HG03280 (cell line): Measurements from ENCODE around the gene FAM168B.

Experiments used
- ATAC-seq: cut with Tn5 transposase; IDR thresholded peaks from one replicate; pipeline ENCODE4 v1.9.1; 2021; ENCODE audit warnings: mild to moderate bottlenecking, moderate library complexity; ENCODE audit not compliant: unreplicated experiment

The FAM168B gene

DNA sequence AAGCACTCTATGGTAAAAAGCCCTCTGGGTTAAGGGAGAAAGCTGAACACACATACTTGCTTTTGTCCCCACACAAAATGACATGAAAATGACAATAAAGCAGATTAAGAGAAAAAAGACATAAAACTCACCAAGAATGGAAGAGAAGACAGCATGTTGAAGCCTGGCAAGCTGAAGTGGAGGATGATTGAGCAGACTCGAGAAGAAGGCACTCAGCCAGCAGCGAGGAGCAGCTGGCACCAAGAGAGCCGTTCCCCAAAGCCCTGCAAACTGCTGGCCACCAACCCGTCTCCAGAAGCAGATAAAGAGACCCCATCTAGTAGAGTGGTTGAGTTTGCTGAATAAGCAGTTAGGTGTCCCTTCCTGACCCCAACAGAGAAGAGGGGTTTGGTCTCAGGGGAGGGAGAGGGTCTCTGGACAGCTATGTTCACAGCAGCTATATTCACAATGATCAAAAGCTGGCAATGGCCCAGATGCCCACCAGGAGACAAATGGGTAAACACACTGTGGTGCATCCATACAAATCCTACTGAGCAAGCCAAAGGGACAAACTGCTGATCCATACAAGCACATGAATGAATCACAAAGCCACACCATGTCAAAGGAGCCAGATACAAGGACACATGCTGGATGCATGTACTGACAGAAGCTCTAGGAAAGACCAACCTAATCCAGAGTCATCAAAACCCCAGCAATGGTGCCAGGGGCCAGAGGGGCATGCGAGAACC lies 36.9 kb downstream of the FAM168B start:
- ATAC-seq = no peak

DNA sequence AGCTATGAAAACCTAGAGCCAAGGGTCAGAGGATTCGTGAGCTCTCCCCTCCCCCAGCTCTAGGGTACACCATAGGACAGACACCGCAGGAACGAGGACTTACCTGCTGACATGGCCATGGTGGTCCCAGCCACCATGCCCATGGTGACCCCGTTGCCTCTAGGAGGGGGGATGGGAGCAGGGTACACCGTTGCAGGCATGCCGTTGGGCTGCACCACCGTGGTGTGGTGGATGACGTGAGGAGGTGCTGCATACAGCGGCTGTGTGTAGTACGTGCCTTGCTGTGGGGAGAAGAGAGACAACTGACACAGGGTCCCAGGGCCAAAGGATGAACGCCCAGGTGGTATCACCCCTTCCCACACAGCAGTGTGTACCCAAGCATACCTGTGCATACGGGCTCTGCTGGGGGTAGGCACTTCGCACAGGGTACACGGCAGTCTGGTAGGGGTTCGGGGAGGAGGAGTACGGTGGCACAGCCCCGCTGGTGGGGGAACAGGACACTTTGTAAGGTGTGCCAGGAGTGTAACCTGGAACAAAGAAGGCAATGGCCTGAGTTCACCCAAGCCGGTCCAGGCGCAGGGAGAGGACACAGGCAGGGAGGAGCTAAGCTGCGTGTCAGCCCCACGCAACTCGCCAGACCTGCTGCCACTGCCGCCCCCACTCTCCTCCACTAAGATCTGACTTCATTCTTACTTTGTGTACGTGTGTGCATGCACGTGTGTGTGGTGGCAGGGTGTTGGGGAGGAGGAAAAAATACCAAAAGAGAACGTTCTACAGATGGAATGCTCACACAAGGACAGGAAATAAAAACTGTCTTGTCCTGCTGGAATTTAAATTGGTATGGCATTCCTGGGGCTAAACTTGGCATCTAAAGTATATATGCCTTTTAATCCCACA lies 37.8 kb downstream of the FAM168B start:
- ATAC-seq = no peak

DNA sequence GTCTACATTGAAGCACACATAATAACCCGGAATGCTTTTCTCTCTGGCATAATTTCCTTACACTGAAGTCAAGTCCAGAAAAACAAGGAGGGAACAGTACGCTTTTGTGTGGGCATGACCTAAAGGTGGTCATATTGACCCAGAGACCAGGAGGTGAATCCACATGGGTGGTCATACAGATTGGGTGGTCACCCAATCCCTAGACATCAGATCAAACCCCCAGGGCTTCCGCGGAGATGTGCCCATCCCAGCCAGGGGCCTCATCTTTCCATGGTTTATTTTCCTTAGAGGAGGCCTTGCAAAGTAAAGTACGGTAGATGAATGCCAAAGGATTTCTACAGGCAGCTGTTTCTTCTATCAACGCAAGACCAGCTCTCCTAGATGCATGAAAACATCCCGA lies 38.8 kb downstream of the FAM168B start:
- ATAC-seq = no peak

DNA sequence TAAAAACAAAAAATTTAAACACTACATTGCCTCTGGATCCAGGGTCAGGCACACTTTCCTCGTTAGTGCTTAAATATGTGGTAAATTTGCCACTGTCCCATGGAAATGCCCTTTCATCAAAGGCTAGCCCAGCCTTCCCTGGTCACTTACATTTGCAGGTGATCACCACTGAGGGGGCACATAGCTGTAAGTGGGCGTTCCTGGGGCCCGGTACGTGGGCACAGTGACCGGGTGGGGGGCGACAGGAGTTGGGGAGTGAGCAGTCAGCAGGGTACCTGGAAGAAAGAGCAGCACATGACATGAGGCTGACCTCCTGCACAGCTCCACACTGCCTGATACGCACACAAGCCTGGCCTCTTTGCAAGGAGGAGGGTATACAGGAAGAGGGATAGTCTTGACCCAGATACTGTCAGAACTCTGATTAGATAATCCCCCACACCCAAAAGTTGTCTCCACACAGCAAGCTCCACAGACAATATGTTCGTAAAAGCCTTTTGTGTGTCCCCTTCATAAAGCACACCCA lies 40.5 kb downstream of the FAM168B start:
- ATAC-seq = no peak

DNA sequence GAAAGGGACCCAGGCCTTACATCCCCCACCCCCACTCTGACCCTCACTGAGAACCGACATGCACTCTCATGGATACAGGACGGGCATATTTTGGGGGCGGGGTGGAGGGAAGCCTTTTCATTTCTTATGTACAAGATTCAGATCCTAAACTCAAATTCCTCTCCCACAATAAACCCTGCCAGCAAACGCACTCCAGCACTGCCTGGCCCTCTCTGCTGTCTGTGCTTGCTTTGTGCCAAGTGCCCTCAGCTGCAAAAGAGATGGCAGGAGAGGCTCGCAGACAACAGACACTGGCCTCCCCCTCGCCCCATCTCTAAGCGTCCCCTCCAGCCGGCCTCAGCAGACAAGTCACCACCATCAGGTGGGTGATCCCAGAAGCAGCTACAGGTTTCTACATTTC lies 42.4 kb downstream of the FAM168B start:
- ATAC-seq = no peak

DNA sequence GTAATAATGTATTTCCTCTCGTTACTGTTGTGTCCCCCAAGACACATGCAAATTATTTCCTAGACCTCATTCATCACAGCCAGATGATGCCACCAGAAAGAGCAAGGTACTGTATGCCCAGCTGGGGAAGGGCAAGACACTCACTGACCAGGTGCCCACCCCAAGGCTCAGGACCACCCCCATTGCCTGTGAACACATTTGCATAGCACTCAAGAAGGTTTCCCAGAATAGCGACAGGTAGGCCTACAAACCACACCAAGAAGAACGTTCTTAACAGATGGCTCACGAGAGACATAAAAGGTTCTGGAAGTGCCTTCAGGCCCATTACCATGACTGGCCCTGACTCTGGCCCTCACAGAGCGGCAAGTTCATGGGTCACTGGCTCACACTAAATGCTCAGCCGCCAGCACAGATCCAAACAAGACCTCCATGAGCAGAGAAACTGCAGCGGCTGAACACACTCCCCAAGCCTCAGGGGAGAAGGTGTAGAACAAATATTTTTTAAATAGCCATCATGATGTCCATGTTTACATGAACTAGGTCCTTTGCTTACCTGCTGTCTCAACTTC lies 44.0 kb downstream of the FAM168B start:
- ATAC-seq = no peak

DNA sequence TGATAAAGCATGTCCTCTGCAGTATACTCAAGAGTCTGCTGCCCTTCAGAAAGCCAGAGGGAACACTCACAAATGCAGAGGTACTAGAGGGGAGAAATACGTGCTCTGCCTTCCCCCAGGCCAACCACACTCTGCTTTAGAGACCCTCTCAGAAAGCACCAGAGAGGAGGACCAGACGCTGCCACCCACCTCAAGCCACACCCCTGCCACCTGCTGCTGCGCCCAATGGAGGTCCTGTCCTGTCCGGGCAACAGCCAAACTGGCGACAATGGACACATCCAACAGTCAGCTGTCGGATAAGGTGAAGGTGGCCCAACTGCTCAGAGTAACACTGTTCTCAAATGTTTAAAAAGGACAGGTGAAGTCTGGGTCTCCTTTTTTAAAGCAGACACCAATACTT lies 44.6 kb downstream of the FAM168B start:
- no peak for ATAC-seq

DNA sequence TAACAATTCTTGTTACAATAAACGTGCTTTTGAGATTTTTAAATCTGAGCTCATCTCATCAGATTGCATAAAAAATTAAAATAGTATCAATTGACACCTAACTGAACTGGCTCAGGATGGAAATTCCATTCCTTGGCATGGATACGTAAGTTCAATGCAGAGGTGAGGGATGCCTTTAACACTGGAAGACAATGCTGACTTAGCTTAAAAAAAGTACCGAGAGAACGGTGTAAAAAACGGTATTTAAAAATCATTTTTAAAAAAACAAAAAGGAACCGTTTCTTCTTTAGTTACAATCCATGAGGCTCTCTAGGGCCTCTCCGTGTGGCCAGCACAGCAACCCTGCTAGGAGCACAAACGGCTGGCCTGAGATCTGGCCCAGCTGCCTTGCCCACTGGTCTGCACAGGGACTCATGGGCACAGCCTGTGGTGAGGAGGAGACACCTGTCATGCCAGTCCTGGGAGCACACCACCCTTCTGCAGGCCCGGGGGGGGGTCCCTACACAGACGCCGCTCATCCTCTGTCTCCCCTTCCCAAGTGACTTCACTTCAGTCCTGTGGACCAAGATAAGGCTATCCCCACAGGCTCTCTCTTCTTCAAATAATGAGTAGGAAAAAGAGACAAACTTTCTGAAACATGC lies 45.2 kb downstream of the FAM168B start:
- no peak for ATAC-seq

DNA sequence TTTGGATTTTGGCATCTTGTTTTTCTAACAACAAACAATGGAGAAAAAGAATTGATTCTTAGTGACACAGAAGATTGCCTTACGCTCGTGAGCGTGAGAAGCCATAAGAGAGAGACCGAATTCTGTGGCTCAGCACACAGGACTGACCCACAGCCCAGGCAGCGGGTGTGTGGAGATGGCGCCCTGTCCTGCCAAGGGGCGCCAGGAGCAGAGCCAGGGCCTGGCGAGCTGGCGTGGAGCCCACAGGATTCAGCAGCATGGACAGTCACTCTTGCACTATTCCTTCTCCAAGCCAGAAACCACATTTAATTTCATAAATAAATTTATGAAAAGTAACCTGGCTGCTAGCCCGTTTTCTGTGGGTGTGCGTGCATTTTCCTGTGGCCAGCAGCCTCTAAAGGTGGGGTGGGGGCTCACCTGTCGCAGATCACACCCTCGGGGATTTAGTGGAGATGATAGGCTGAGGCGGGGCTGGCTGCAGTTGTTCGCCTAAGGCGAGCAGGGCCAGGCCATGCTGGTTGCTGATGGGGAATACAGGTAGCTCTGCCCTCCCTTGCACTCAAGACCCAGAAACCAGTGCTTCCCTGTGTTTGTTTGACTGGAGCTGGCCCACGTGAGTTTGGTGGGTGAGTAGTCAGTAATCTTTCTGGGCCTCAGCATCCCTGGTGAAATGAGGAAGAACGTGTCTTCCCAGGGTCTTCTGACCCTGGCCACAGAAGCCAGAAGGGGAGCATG lies 46.2 kb downstream of the FAM168B start:
- ATAC-seq = no peak

DNA sequence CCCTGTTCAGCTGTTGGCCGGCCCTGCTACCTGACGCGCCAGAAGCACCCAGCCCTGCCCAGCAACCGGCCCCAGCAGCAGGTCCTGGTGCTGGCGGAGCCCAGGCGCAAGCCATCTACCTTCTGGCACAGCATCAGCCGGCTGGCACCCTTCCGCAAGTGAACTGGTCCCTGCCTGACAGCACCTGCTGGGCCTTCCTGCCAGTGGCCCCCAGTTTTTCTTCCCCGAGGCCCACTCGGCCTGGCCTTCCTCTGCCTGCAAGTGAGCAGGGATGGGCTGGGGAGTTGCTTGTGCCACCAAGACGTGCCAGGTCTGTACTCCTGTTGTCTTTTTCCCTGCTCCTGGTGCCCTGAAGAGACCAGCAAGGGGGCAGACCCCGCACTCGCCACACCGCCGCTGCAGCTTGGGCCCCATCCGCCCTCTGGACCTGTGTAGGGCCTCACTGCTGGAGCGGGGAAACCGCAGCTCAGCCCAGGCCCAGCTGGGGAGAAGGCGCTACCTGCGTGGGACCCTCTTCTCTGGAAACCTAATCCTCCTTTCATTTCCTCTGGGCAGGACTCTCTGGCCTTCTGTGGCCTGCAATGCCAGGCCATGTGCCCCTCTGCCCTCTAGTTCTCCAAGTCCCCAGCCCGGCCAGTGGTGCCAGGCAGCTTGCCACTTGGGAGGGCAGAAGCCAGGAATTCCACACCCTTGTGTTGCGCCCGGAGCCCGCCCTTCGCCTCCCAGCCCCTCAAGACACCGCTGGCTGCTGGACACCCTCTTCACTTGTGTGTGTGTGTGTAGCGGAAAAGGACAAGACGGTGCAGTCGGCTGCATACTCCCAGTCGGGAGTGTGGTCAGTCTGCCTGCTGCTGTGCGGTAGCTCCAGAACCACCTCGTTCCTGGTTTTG lies 47.0 kb downstream of the FAM168B start:
- ATAC-seq = no peak

DNA sequence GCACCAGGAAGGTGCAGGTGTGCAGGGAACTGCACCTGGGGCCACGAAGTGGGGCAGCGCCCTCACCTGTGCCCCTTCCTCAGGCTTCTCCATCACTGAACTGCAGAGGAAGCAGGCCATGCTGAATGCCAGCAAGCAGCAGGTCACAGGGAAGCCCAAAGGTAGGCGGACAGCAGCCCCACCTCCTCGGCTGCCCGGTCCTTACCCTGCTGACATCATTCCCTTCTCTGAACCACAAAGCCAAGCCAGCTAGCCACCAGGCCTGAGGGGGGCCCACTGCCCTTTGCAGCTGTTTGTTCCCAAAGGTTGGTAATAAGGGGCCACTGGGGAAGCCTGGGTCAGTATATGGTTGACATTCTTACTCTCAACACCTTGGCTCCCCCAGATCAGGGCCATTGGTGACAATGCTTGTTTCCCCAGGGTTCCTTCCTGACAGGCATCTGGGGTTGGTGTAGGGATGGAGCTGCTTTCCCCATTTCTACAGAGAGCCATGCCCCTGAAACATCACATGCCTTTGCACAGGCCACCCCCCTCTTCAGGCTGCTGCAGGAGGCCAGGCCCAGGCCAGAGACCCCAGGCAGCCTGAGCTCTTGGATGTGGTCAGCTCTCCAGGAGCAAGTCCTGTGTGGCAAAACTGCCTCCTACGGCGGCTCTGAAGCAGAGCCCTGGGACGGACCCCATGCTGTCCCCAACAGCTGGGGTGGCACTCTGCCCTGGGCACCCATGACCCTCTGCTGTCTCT lies 47.8 kb downstream of the FAM168B start:
- ATAC-seq = no peak

DNA sequence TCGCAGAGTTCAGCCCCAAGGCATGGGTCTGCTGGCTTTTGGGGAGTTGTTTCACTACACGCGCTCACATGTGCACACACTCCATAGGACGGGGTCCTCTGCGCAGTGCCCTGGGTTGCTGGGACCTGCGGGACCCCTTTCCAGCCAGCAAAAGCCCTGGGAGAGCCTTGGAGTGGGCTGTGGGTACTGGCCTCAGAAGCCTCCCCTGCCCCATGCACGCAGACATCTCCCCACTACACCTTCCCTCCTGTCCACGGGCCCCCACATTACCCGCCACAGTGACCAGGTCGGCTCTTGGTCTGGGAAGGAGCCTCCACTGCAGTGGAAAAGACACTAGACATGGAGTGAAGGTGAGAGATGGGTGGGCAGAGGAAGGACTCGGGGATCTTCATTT lies 48.5 kb downstream of the FAM168B start:
- ATAC-seq = no peak

DNA sequence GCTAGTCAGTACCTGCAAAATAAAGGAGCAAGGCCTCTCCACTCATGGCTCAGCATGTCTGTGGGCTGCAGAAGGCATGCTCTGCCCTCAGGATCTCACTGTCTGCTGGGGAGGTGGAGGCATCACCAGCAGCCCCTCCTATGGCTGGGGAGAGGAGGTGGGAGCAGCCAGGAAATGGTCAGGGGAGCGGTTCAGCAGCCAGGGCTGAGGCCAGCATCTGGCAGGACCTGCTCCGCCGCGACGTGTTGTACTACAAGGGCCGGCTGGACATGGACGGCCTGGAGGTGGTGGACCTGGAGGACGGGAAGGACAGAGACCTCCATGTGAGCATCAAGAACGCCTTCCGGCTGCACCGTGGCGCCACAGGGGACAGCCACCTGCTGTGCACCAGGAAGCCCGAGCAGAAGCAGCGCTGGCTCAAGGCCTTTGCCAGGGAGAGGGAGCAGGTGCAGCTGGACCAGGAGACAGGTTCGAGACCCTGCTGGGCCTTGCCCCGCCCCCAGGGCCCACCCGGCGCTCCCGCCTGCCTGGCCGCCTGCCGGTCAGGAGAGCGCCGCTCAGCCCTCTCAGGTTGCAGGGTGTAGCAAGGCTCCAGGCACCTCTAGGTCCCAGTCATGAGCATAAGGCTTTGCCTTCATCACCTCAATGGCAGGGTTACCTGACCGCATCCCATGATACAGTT lies 49.0 kb downstream of the FAM168B start:
- no peak for ATAC-seq

DNA sequence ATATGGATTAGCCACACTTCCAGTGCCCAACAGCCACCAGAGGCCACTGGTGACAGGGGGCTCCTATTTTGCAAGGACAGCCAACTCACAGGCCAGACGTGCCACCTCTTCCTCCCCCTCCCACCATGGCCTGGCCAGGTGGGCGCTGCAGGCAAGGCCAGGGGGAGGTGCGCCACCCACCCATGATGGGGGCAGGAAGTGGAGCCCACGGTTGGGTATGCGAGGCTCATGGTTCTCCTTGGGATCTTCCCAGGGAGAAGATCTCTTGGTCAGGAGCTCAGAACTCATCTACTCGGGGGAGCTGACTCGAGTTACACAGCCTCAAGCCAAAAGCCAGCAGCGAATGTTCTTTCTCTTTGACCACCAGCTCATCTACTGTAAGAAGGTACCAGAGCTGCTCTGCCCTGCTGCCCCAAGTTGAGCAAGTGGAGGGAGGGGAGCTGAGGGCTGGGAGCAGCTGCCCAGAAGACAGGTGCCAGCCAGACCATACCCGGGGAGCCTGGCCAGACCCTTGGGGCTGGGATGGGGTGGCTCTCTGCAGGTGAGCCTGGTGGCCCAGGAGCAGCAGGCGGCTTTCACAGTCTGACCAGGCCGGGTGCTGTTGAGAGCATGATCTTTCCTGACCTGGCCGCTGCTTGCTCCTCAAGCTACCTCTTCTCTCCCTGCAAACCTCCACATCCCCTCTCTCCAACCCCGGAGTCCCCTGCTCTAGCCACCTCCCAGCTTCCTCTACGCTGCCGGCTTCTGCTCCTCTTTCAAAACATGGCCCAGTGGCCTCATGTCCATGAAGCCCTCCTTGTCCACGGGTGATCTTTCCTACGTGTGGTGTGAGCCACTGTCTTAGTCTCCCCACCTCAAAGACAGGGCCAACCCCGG lies 49.8 kb downstream of the FAM168B start:
- ATAC-seq = no peak

DNA sequence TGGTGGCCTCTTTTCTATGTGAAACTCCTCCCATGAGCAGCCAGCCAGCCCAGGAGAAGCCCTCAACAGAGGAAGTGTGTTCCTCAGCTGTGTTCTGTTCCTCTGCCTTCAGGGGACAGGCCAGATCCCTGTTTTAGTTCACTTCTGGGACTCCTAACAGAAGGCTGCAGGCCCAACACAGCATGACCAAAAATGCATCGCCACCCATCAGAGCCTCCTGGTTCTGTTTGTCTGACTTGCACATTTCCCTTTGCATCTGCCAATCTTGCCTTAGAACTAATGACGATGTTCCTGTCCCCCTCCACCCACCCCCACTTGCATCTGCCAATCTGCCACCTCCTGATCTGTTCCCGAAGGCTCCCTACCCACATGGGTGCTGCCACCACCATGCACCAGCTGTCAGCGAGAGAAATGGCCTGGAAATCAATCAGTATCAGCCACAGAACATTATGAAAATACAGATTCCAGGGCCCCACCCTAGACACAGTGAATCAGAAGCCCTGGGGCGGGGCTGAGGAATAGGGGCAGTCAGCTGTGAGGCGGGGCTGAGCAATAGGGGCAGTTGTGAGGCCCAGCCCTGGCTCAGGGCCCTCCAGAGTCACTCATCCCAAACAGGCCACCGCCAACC lies 51.0 kb downstream of the FAM168B start:
- no peak for ATAC-seq

DNA sequence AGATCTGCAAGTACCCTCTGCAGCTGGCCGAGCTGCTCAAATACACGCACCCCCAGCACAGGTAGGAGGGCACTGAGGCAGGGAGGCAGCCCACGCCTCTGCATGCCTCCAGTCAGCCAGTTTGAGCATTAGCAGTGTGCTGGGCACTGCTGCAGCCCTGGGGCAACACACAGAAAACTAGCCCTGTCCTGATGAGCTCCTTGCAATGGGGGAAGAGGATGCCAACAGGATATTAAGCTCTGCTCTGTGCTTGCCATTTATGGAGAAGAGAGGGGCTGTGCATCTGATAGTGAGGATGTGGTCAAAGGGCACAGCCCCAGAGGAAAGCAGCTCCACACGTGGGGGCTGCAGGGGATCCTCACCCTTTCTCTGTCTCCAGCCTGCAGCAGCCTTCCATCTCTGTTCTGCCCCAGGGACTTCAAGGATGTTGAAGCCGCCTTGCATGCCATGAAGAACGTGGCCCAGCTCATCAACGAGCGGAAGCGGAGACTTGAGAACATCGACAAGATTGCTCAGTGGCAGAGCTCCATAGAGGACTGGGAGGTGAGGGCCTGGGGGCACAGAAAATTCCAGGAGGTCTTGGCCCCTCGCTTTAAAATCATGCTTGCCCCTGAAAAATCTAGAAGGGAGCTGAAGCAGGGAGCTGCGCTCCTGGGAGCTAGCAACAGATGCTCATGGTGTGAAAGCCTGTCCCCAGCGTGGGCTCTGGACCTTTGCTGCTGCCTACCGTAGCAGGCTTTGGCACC lies 51.7 kb downstream of the FAM168B start:
- no peak for ATAC-seq
